ENCODE measurements around the gene UBE4B. TPM values are rescaled to one million over a fixed set of nuclear protein-coding genes. Genes with fewer than 3 reads are reported as not detected.

Gene UBE4B
- total and polyA plus RNA-seq, 4 donors = 9.9 to 51.0 (median 28.2) TPM

DNA sequence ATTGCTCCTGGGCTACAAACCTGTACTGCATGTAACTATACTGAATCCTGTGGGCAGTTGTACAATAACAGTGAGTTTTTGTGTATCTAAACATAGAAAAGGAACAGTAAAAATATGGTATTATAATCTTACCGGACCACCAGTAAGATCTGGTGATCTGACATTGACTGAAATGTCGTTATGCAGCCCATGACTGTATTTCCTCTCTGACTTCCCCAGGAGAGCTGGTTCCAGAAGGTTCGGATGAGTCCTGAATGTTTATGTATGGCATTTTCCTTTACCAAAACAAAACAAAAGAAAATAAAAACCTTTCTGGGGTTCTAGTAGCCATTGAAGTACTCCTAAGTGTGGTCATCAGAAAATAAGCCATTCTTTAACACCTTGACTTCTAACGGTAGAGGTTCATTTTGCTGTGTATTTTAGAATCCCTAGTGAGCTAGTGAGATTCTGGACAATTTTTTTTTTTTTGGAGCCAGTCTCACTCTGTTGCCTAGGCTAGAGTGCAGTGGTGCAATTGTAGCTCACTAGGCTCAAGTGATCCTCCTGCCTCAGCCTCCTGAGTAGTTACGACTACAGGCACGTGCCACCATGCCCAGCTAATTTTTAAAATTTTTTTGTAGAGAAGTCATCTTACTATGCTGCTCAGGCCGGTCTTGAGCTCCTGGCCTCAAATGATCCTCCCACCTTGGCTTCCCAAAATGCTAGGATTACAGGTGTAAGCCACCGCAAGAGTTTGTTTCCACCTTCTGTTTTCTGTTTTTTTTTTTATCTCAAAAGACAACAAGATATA lies 27.7 kb downstream of the UBE4B start:
- ATAC-seq (ENCODE audit: insufficient read depth, low FRiP score) = no peak
- Histone ChIP-seq H3K27me3 (ENCODE audit: control insufficient read depth in 3 of 3, insufficient read depth in 3 of 3, low read length in 2 of 3) (no peaks in the 10 kb centered on the region), H3K36me3 (ENCODE audit: control insufficient read depth in 4 of 4, insufficient read depth in 4 of 4, low read length in 4 of 4) (peaks cover 0 to 4% (median 0%) of the 10 kb centered on the region in 4 donors), H3K9ac (ENCODE audit: insufficient read depth in 1 of 2, low read length in 2 of 2) (no peak overlapping the region), H3K4me1 (ENCODE audit: control insufficient read depth in 5 of 5, insufficient read depth in 5 of 5, low read length in 5 of 5) (peaks cover 0 to 16% (median 8%) of the 10 kb centered on the region in 5 donors), H3K27ac (ENCODE audit: low read depth in 1 of 2, low read length in 1 of 2) (no peak overlapping the region), H3K4me3 (no peak overlapping the region), H3K9me3 (ENCODE audit: control insufficient read depth in 4 of 4, insufficient read depth in 3 of 4, low read length in 3 of 4) (no peaks in the 10 kb centered on the region)
- no peak for TF ChIP-seq CTCF (IDR thresholded peaks at IDR 0.05; ENCODE audit: control extremely low read depth, extremely low read depth)
- DNase-seq = no peak
- WGBS, 2 donors = 76 to 79% methylated on average over 8 of the region's 8 CpGs

DNA sequence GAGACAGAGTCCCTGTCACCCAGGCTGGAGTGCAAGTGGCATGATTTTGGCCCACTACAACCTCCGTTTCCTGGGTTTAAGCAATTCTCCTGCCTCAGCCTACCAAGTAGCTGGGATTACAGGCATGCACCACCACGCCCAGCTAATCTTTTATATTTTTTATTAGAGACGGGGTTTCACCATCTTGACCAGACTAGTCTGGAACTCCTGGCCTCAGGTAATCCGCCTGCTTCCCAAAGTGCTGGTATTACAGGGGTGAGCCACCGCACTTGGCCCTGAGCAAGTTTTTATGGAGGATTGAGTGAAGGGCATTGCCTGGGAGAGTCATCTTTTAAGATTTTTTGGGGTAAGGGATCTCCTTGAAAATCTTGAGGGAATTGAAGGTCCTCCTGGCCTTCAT lies 28.5 kb downstream of the UBE4B start:
- DNase-seq = no peak
- Histone ChIP-seq H3K4me1 (ENCODE audit: control insufficient read depth in 5 of 5, insufficient read depth in 5 of 5, low read length in 5 of 5) (peaks cover 0 to 19% (median 8%) of the 10 kb centered on the region in 5 donors), H3K4me3 (no peak overlapping the region), H3K9ac (ENCODE audit: insufficient read depth in 1 of 2, low read length in 2 of 2) (no peak overlapping the region), H3K36me3 (ENCODE audit: control insufficient read depth in 4 of 4, insufficient read depth in 4 of 4, low read length in 4 of 4) (peaks cover 0 to 4% (median 0%) of the 10 kb centered on the region in 4 donors), H3K27ac (ENCODE audit: low read depth in 1 of 2, low read length in 1 of 2) (no peak overlapping the region), H3K9me3 (ENCODE audit: control insufficient read depth in 4 of 4, insufficient read depth in 3 of 4, low read length in 3 of 4) (no peaks in the 10 kb centered on the region), H3K27me3 (ENCODE audit: control insufficient read depth in 3 of 3, insufficient read depth in 3 of 3, low read length in 2 of 3) (no peaks in the 10 kb centered on the region)
- WGBS, 2 donors = 93 to 95% methylated on average over 5 of the region's 5 CpGs
- no peak for ATAC-seq (ENCODE audit: insufficient read depth, low FRiP score)
- no peak for TF ChIP-seq CTCF (IDR thresholded peaks at IDR 0.05; ENCODE audit: control extremely low read depth, extremely low read depth)

GRCh38 chr1:10063878-10064277 lies 31.1 kb downstream of the UBE4B start:
- ATAC-seq (ENCODE audit: insufficient read depth, low FRiP score) (no peak), DNase-seq (no peak)
- WGBS, 2 donors = 85 to 86% methylated on average over 7 of the region's 7 CpGs
- no peak overlapping the region for H3K27ac ChIP-seq (ENCODE audit: low read depth in 1 of 2, low read length in 1 of 2)
- peaks cover 0 to 17% (median 10%) of the 10 kb centered on the region in 5 donors for H3K4me1 ChIP-seq (ENCODE audit: control insufficient read depth in 5 of 5, insufficient read depth in 5 of 5, low read length in 5 of 5)
- no peak overlapping the region for H3K4me3 ChIP-seq
- H3K36me3 ChIP-seq (ENCODE audit: control insufficient read depth in 4 of 4, insufficient read depth in 4 of 4, low read length in 4 of 4) = no peaks in the 10 kb centered on the region
- no peak overlapping the region for H3K9ac ChIP-seq (ENCODE audit: insufficient read depth in 1 of 2, low read length in 2 of 2)
- H3K27me3 ChIP-seq (ENCODE audit: control insufficient read depth in 3 of 3, insufficient read depth in 3 of 3, low read length in 2 of 3) = no peaks in the 10 kb centered on the region
- TF ChIP-seq CTCF (IDR thresholded peaks at IDR 0.05; ENCODE audit: control extremely low read depth, extremely low read depth) = no peak
- no peaks in the 10 kb centered on the region for H3K9me3 ChIP-seq (ENCODE audit: control insufficient read depth in 4 of 4, insufficient read depth in 3 of 4, low read length in 3 of 4)

Measured in lung (tissue), 12 donors.